HG03175 (cell line): ENCODE measurements around the gene CTF1.
"Not testable (repeated sequence)": the region's sequence is repeated elsewhere in the genome, so short reads cannot be mapped to it uniquely, and the experiment has no call there.

Source experiments
- ATAC-seq: cut with Tn5 transposase; IDR thresholded peaks from one replicate; pipeline ENCODE4 v1.9.1; 2021; ENCODE audit warnings: mild to moderate bottlenecking, moderate library complexity; ENCODE audit not compliant: unreplicated experiment

CTF1 gene

DNA sequence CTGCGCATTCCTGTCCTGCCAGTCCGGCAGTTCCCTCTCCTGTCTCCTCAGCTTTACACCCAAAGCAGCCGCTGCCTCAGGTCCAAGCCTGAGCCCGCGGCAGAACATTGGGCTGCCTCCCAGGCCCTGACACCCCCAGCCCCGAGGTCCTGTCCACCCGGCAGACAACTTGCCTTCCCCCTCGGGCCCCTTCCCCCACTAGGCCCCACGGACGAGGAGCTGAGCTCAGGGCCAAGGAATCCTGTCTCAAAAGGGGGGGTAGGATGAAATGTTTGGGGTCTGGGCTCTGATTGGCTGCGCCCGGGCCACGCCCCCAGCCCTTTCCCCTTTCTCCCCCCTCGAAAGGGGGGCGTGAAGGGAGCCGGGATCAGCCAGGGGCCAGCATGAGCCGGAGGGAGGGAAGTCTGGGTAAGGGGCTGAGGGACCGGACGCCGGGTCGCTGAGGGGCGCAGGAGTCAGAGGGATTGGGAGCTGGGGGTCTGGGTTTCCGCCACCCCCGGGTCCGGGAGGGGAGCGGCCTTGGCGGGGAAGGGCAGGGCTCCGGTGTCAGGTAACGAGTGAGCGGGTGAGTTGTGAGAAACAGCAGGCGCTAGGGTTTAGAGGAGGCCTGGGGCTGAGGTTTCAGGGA is at the start of gene CTF1:
CTF1 (plus strand) TSS at position 354 of the 628 bp plus-strand sequence; CDS start at position 384, 30 bp downstream.
- no peak for ATAC-seq

GRCh38 chr16:30846649-30847402 is 49.6 kb upstream of the CTF1 start:
- no peak for ATAC-seq

GRCh38 chr16:30850246-30850645 is 46.2 kb upstream of the CTF1 start:
- no peak for ATAC-seq

GRCh38 chr16:30853758-30854157 is 42.7 kb upstream of the CTF1 start:
- no peak for ATAC-seq

GRCh38 chr16:30858111-30858495 is 38.3 kb upstream of the CTF1 start:
- no peak for ATAC-seq

GRCh38 chr16:30858829-30859423 is 37.5 kb upstream of the CTF1 start:
- no peak for ATAC-seq

DNA sequence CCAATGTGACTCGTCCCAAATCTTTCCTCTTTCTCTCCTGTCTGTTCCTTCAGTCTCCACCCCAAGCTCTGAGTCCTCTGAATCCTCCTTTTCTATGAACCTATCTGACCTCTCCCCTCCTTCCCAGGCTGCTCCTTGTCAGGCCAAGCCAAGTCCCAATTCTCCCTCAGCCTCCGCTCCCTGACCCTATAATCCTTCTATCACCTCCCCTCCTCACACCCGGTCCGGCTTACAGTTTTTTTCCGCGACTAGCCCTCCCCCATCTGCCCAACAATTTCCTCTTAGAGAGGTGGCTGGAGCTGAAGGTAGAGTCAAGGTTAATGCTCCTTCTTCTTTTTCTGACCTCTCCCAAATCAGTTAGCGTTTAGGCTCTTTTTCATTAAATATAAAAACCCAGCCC is 35.7 kb upstream of the CTF1 start:
- not testable (repeated sequence) for ATAC-seq

DNA sequence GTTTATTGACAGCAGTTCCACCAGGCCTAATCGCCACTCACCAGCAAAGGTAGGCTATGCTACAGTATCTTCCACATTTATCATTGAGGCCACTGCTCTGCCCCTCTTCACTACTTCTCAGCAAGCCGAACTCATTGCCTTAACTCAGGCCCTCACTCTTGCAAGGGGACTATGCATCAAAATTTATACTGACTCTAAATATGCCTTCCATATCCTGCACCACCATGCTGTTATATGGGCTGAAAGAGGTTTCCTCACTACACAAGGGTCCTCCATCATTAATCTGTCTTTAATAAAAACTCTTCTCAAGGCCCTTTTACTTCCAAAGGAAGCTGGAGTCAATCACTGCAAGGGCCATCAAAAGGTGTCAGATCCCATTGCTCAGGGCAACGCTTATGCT is 33.2 kb upstream of the CTF1 start:
- ATAC-seq = not testable (repeated sequence)

- no peak for ATAC-seq
Measured at GRCh38 chr16:30866031-30866430, 30.4 kb upstream of the CTF1 start.

DNA sequence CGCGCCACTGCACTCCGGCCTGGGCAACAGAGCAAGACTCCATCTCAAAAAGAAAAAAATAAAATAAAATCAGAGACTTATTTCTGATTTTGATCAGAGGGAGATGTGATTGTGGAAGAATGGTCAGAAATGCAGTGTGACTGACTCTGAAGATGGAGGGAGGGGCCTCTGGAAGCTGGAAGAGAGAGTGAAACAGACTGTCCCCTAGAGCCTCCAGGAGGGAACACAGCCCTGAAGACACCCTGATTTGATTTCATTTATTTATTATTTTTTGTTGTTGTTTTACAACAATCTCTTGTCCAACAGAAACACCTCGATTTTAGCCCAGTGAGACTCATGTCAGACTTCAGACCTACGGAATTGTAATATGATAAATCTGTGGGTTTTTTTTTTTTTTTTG is 28.7 kb upstream of the CTF1 start:
- ATAC-seq = no peak

- ATAC-seq = no peak
Measured at GRCh38 chr16:30870904-30871303, 25.5 kb upstream of the CTF1 start.

DNA sequence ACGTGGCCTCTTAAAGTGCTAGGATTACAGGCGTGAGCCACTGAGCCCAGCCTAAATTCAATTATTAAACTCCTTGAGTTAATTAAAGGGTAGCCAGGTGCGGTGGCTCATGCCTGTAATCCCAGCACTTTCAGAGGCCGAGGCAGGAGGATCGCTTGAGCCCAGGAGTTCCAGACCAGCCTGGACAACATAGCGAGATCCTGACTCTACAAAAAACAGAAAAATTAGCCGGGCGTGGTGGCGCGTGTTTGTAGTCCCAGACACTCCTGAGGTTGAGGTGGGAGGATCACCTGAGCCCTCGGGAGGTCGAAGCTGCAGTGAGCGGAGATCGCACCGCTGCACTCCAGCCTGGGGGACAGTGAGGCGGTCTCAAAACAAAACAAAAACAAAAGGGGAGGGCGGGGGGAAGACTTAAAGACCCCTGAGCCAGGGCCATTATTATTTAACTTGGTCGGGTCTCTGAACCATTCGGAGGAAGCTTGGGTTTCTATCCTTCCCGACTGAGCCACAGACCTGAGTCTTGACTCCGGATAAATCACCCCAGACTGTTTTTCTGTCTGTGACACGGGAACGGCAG is 22.1 kb upstream of the CTF1 start:
- ATAC-seq = no peak

DNA sequence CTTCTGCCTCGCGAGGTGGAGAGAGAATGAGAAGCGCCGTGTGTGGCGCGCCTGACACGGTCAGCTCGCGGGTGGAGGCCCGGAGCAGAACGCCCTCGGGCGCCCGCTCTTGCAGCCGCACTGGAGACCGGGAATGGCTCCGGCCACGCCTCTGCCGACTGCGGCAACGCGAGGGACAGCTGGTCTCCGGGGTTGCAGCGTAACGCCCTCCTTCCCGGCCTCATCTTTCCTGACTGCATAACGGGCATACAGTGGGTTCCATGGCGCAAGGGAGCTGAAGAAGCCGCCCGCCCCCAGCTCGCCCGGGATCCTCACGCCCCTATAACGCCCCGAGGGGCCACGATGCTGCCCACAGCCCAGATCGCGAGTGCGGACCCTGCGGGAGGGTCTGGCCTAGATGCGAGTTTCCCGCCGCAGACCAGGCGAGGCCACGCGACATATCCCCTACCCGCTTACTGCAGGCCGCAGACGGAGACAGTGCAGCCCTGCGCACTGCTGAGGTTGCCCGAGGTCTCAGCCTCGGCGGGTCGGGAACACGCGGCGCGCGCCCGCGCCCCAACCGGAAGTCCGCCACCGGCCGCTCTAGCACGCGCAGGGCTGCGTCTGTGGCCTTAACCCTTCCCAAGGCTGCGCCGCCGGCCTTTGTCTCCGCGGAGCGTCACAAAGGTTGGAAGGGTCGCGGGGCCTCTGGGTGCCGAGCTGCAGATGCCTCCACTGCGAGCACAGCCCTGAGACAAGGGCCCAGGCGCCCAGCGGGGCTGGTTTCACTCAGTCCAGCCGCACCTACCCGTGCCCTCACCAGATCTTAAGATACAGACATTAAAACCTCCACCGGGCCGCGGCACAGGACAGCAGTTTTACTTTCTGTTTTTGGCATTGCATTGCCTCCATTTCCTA is 21.3 kb upstream of the CTF1 start:
- peak; percentile 80 for ATAC-seq

DNA sequence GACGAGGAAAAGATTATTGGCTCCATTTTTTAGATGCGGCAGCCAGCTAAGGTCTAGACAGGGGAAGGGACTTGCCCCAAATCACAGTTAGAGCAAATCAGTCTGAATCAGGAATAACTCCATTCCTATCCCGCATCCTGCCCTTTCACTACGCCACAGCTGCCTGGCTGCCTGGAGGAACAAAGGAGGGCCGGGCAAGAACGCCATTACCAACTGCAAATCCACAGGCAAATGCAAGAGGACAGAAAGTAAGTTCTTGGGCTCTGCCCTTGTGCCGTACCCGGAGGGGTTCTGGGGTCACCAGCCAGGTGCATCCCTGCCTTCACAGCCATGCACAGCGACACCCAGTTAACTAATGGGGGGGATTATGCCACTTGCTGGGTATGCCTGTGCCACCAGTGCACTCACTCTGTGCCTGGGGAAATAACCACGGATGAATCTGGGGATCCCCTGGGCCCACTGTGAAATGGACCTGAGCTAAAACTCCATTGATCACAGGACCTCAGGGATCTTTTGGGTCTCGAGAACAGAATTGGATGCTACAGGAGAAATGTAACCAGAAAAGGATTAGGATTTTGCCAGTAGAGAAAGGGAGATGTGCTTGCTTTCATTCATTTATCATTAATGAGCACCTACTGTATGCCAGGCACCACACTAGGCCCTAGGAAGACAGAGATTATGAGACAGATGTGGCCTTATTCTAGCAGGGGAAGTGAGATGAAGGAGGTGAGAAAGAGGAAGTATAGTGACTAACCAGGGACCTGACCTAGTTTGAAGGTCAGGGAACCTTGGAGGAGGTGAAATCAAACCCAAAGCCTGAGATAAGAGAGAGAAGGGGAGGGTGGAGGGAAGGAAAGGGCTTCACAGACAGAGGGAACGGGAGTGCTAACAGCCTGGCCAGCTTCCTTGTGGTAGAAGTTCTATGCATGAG is 20.3 kb upstream of the CTF1 start:
- ATAC-seq = peak; percentile 35

GRCh38 chr16:30876867-30877266 is 19.5 kb upstream of the CTF1 start:
- no peak for ATAC-seq

- no peak for ATAC-seq
Measured at GRCh38 chr16:30882429-30883310, 13.7 kb upstream of the CTF1 start.

DNA sequence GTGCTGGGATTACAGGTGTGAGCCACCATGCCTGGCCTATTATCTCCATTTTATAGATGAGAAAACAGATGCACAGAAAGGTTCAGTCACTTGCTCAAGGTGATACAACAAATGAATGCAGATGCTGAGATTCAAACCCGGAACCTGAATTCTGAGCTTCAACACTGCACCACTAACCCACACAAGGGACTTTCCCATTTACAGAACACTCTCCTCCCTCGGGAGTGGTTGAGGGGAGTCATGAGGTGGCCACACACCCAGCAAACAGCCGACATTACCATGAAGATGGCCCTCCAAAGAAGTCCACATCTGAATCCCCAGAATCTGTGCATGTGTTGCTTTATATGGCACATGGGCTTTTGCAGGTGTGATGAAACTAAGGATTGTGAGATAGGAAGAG is 11.7 kb upstream of the CTF1 start:
- no peak for ATAC-seq

DNA sequence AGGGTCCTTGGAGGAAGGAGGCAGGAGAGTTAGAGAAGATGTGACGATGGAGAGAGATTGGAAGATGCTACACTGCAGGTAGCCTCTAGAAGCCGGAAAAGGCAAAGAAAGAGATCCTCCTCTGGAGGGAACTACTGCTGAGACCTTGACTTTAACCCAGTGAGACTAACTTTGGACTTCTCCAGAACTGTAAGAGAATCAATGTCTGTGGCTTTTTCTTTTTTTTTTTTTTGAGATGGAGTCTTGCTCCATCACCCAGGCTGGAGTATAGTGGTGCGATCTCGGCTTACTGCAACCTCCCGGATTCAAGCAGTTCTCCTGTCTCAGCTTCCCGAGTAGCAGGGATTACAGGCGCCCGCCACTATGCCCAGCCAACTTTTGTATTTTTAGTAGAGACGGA is 11.2 kb upstream of the CTF1 start:
- no peak for ATAC-seq

GRCh38 chr16:30886145-30886544 is 10.3 kb upstream of the CTF1 start:
- ATAC-seq = no peak
